Measurements from ENCODE around the gene MRPS7. TPM values are rescaled to one million over a fixed set of nuclear protein-coding genes. Genes with fewer than 3 reads are reported as not detected.

MRPS7 gene
- total and polyA plus RNA-seq, 2 of the 8 experiments (the other 6 are each of a cell fraction or from before 2014, with no cell fraction given): 63.4 to 79.4 TPM

GRCh38 chr17:75241996-75242460 lies 19.7 kb upstream of the MRPS7 start (continued):
- no peak for TF ChIP-seq USF2 (IDR thresholded peaks at IDR 0.05; ENCODE audit: low read length)
- no peak for TF ChIP-seq ATF3 (IDR thresholded peaks at IDR 0.05; ENCODE audit: insufficient read depth, low read depth, low read length)
- TF ChIP-seq SP1 (IDR thresholded peaks at IDR 0.05; ENCODE audit: low read depth, low read length): no peak
- TF ChIP-seq CTBP2 (IDR thresholded peaks at IDR 0.05; ENCODE audit: borderline replicate concordance, insufficient read depth, insufficient read length, low read length): no peak
